Measurements from ENCODE around the gene APELA. TPM values are rescaled to one million over a fixed set of nuclear protein-coding genes. Genes with fewer than 3 reads are reported as not detected.

The APELA gene, protein sequence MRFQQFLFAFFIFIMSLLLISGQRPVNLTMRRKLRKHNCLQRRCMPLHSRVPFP
- not detected for total RNA-seq

DNA sequence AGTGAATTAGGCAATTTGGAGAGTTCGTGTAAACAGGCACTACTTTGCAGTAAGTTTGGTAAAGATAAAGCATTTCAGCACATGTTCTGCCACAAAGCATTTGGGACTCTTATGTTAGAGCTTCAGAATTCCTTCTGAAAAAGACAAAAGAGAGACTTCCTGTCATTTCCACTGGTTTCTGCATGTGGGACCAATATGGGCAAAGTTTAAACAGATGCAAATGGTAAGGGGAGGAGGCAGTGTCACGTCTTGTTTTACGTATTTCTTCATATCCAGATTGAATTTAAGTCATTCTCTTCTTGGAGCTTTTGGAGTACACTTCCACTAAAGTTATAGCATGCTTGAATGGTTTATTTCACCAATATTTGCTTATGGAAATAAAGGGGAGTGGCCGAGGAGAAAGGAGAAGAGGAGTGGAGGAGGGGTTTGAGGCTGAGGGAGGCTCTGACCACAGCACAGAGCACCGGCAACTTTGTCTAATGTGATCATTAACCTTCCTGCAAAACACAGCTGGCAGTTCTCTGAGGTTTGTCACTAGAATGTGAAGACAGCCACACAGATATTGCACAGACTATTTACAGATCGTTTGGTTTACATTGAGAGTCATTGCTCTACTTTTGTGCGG, at the start of gene APELA:
APELA (plus strand) TSS at position 479 of the 625 bp plus-strand sequence. CDS start 154 bp downstream, outside the sequence.
- ChIA-PET POLR2A (no interaction called here), CTCF (interaction anchor here (0.6 kb wide), 1 partner anchor 9 kb away, joined by 4 read pairs; no protein-coding TSS in a partner anchor)
- ATAC-seq, result no peak
- H3K9me3 Mint-ChIP-seq (ENCODE audit: low read depth), result no peaks in the 10 kb centered on the region
- H3K27me3 Mint-ChIP-seq, result peaks cover 6% of the 10 kb centered on the region
- DNase-seq, result no peak
- intact Hi-C loops (cut with DNase I, micrococcal nuclease), result no loop called here
- H3K4me3 Mint-ChIP-seq, result no peak within 1 kb of the TSS
- no peaks in the 10 kb centered on the region for H3K36me3 Mint-ChIP-seq (ENCODE audit: low read depth)
- H3K4me1 Mint-ChIP-seq, result no peaks in the 10 kb centered on the region
- H3K27ac Mint-ChIP-seq, result no peak within 1 kb of the TSS

DNA sequence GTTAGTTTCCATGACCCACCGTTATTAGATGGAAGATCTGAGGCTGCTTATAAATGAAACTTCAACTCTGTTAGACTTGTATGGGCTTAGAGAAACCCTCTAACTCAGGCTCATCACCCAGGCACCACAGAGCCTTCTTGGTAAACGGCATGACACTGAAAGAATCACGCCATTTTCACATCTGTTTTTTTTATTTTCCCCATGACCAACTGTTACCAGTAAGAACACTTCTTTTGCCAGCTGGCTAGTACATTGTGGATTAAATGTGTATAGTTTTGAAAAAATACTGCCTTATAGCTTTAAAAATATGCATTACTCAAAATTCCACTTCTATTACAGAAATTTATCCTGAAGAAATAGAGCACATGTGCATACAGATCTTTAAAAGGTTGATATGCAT, 48.0 kb upstream of the APELA start:
- ChIA-PET POLR2A (no interaction called here), CTCF (interaction anchor here (0.7 kb wide), 1 partner anchor 122 kb away, joined by 3 read pairs; no protein-coding TSS in a partner anchor)
- no peak for ATAC-seq
- no peaks in the 10 kb centered on the region for H3K27me3 Mint-ChIP-seq
- no peak for DNase-seq
- no peak overlapping the region for H3K27ac Mint-ChIP-seq
- H3K9me3 Mint-ChIP-seq (ENCODE audit: low read depth), result no peaks in the 10 kb centered on the region
- H3K36me3 Mint-ChIP-seq (ENCODE audit: low read depth), result no peaks in the 10 kb centered on the region
- H3K4me1 Mint-ChIP-seq, result no peaks in the 10 kb centered on the region
- intact Hi-C loops (cut with DNase I, micrococcal nuclease), result no loop called here
- no peak overlapping the region for H3K4me3 Mint-ChIP-seq

DNA sequence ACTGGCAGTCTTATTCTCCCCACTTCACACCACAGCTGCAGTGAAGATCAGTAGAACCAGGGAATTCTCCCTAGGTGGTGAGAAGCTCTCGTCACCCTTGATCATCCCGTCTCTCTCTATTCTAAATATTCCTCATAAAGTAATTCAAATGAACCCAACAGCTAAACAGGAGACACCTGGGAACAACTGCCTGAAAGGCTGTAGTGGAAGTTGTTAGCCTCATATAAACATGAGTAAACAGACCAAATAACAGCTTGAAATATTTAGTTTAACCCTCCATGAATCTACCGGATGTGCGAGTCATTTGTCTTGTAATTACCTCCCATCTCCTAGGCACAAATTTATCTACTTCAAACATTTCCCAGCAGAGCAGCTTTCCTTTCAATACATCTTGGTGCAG, 30.4 kb upstream of the APELA start:
- CTCF ChIA-PET, result no interaction called here
- DNase-seq, result no peak
- H3K27me3 Mint-ChIP-seq, result peaks cover 2% of the 10 kb centered on the region
- no peaks in the 10 kb centered on the region for H3K36me3 Mint-ChIP-seq (ENCODE audit: low read depth)
- ATAC-seq, result no peak
- intact Hi-C loops (cut with DNase I, micrococcal nuclease), result no loop called here
- POLR2A ChIA-PET, result no interaction called here
- H3K9me3 Mint-ChIP-seq (ENCODE audit: low read depth), result no peaks in the 10 kb centered on the region
- no peak overlapping the region for H3K4me3 Mint-ChIP-seq
- no peaks in the 10 kb centered on the region for H3K4me1 Mint-ChIP-seq
- H3K27ac Mint-ChIP-seq, result no peak overlapping the region

DNA sequence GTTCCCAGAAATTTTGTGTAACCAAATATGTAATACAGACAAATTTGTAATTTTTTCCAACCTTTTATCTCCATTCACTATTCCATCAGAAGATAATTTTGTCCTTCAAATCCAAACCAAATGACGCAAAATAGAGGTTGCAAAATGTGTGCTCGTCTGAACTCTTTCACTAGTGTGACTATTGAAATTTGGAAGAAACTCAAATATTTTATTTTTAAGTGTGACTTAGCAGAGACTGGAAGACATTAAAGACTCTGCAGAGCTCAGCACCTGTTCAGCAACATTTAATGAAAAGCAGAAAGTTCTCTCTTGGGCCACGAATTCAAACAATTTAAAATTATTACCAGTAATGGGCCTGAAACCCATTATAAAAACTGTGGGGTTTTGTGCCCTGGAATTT, 30.0 kb upstream of the APELA start:
- no peak overlapping the region for H3K4me3 Mint-ChIP-seq
- intact Hi-C loops (cut with DNase I, micrococcal nuclease), result no loop called here
- H3K36me3 Mint-ChIP-seq (ENCODE audit: low read depth), result no peaks in the 10 kb centered on the region
- no peaks in the 10 kb centered on the region for H3K4me1 Mint-ChIP-seq
- no peaks in the 10 kb centered on the region for H3K9me3 Mint-ChIP-seq (ENCODE audit: low read depth)
- H3K27ac Mint-ChIP-seq, result no peak overlapping the region
- DNase-seq, result no peak
- no peak for ATAC-seq
- peaks cover 2% of the 10 kb centered on the region for H3K27me3 Mint-ChIP-seq
- POLR2A ChIA-PET, result no interaction called here
- CTCF ChIA-PET, result no interaction called here

DNA sequence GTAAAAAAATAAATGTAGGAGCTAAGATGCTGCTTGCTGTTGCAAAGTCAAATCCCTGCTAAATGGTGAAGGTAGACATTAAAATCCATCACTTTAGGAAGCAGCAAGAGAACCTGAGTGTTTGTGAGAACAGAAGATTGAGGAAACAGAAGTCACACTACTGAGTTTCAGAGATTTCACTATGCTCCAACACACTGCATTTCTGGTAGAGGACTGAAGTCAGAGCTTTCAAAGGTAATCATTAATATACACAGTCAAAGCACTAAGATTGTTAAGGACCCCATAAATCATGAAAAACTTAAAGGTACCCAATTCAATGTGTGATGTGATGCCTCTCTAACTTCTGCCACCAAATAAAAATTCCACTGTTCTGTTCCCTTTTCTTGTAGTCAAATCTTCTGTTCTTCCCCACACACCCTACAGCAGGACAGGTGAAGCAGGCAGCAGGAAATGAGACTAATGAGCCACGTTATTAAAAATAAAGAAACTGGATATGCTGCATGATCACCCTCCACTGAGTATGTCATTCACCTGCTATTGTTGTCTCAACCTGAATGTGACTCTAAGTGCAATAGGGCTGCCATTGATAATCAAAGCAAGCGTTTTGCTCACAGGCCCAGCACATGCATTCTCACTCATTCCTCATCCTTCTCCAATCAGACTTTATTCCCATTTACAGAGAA, 28.9 kb upstream of the APELA start:
- ATAC-seq (no peak), DNase-seq (no peak)
- no peaks in the 10 kb centered on the region for H3K9me3 Mint-ChIP-seq (ENCODE audit: low read depth)
- intact Hi-C loops (cut with DNase I, micrococcal nuclease), result no loop called here
- ChIA-PET POLR2A (no interaction called here), CTCF (interaction anchor here (0.6 kb wide), 1 partner anchor 283 kb away, joined by 3 read pairs; no protein-coding TSS in a partner anchor)
- no peaks in the 10 kb centered on the region for H3K4me1 Mint-ChIP-seq
- H3K4me3 Mint-ChIP-seq, result no peak overlapping the region
- H3K36me3 Mint-ChIP-seq (ENCODE audit: low read depth), result no peaks in the 10 kb centered on the region
- H3K27ac Mint-ChIP-seq, result no peak overlapping the region
- peaks cover 2% of the 10 kb centered on the region for H3K27me3 Mint-ChIP-seq

DNA sequence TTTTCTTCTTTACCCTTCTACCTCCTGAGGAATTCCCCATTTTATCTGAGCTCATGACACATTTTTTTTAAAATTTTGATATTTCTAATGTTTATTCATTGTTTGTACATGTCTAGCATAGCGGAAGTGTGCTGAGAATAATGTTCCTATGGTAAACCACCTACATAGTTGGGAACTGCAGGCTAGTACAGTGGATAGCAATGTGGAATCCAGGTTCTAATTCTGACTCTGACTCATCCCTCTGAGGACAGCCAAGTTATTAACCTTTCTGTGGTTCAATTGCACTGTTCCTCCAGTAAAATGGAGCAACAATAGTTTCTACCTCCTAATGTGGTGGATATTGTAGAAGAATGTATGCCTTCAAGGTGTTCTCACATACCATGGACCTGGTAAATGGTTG, 20.6 kb upstream of the APELA start:
- intact Hi-C loops (cut with DNase I, micrococcal nuclease), result no loop called here
- ChIA-PET POLR2A (no interaction called here), CTCF (no interaction called here)
- Mint-ChIP-seq H3K4me3 (no peak overlapping the region), H3K36me3 (ENCODE audit: low read depth) (no peaks in the 10 kb centered on the region), H3K27me3 (peaks cover 2% of the 10 kb centered on the region), H3K9me3 (ENCODE audit: low read depth) (no peaks in the 10 kb centered on the region), H3K27ac (no peak overlapping the region), H3K4me1 (no peaks in the 10 kb centered on the region)
- ATAC-seq (no peak), DNase-seq (no peak)

DNA sequence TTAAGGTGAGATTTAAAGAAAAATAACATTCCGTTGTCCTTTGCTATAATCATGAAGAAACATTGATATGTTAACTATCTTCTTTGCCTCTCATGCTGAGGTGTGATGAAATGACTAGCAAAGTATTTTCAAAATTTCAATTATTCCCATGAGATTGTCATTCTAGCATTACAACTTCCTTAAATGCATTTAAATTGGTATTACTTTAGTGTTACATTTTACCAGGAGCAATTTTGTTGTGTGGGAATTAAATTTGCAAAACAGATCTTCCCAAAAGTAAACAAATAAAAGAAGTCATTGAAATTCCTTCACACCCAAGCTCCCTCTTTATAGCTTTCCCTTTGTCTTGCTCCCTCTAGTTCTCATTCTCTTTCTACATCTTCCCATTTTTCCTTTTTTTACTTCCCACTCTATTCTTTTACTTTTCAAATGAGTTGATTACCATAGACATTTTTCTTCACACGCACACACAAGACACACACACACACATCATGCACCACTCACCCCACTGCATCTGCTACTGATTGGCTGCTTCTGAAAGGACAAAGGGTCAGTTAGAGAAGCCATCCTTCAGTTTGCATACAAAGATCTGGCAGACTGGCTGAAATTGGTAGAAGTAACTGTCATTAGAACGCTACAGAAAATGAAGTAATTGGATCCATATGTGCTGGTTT, 10.0 kb upstream of the APELA start:
- ATAC-seq (no peak), DNase-seq (no peak)
- H3K27ac Mint-ChIP-seq, result no peak overlapping the region
- H3K4me3 Mint-ChIP-seq, result no peak overlapping the region
- no peaks in the 10 kb centered on the region for H3K36me3 Mint-ChIP-seq (ENCODE audit: low read depth)
- ChIA-PET CTCF (interaction anchor here (0.6 to 0.7 kb wide), 2 partner anchors 56 to 1511 kb away, joined by 3 read pairs; no protein-coding TSS in a partner anchor), POLR2A (no interaction called here)
- no peaks in the 10 kb centered on the region for H3K9me3 Mint-ChIP-seq (ENCODE audit: low read depth)
- no peaks in the 10 kb centered on the region for H3K27me3 Mint-ChIP-seq
- H3K4me1 Mint-ChIP-seq, result no peaks in the 10 kb centered on the region
- intact Hi-C loops (cut with DNase I, micrococcal nuclease), result no loop called here

DNA sequence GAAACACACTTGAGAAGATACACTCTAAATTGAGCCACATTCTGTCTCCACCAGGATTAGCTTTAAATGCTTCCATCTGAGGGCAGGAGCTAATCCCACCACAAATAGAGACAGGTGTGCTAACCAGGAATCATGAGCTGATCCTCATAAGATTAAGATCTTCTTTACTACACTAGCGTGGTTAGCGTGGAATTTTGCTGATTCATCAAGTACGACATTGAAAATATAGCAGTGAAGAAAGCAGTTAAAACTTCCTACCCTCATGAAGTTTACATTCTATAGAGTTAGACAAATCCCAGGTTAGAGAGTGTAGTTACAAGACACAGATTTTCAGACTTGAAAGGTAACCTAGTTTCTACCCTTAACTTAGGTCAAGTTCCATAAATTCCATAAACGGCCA, 5.3 kb upstream of the APELA start:
- intact Hi-C loops (cut with DNase I, micrococcal nuclease), result no loop called here
- CTCF ChIA-PET, result no interaction called here
- ATAC-seq (no peak), DNase-seq (no peak)
- POLR2A ChIA-PET, result no interaction called here
- H3K36me3 Mint-ChIP-seq (ENCODE audit: low read depth), result no peaks in the 10 kb centered on the region
- H3K9me3 Mint-ChIP-seq (ENCODE audit: low read depth), result no peaks in the 10 kb centered on the region
- peaks cover 3% of the 10 kb centered on the region for H3K27me3 Mint-ChIP-seq
- H3K4me3 Mint-ChIP-seq, result no peak overlapping the region
- H3K27ac Mint-ChIP-seq, result no peak overlapping the region
- H3K4me1 Mint-ChIP-seq, result no peaks in the 10 kb centered on the region

DNA sequence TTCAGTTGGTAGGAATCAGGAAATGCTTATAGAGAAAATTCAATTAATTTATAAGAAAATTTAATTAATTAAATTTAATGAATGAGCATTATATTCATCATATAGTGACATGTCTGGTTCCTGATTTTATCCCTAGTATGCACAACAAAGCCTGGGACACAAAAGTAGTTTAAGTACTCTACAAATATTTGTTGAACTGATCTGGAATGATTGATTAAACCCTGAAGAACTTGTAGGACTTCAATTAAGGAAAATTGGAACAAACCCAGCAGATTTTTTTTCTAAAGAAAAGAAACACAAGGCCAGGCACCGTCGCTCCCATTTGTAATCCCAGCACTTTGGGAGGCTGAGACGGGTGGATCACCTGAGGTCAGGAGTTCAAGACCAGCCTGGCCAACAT, 4.5 kb upstream of the APELA start:
- DNase-seq (no peak), ATAC-seq (no peak)
- intact Hi-C loops (cut with DNase I, micrococcal nuclease), result no loop called here
- ChIA-PET CTCF (no interaction called here), POLR2A (no interaction called here)
- Mint-ChIP-seq H3K4me1 (no peaks in the 10 kb centered on the region), H3K9me3 (ENCODE audit: low read depth) (no peaks in the 10 kb centered on the region), H3K27ac (no peak overlapping the region), H3K4me3 (no peak overlapping the region), H3K27me3 (peaks cover 6% of the 10 kb centered on the region), H3K36me3 (ENCODE audit: low read depth) (no peaks in the 10 kb centered on the region)

DNA sequence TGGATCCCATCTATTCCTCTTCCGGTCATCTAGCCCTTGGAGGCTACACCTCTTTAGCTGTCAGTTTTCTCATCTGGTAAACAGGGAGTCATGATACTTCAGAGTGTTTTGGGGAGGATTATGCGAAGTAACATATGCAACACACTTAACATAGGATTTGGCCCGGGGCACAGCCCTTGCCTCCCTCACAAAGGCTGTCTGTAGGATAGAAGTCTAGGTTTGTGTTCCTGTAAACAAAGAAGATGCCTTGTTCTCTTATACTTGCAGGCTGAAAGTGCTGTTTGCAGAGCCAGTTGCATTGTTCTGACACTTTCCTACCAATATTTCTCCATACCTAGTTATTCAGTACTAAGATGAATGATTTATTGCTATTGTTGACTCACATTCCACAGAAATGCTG, 2.2 kb upstream of the APELA start:
- Mint-ChIP-seq H3K4me1 (no peaks in the 10 kb centered on the region), H3K9me3 (ENCODE audit: low read depth) (no peaks in the 10 kb centered on the region), H3K27me3 (peaks cover 6% of the 10 kb centered on the region), H3K4me3 (no peak overlapping the region), H3K27ac (no peak overlapping the region), H3K36me3 (ENCODE audit: low read depth) (no peaks in the 10 kb centered on the region)
- ChIA-PET CTCF (no interaction called here), POLR2A (no interaction called here)
- no peak for ATAC-seq
- DNase-seq, result no peak
- intact Hi-C loops (cut with DNase I, micrococcal nuclease), result no loop called here

DNA sequence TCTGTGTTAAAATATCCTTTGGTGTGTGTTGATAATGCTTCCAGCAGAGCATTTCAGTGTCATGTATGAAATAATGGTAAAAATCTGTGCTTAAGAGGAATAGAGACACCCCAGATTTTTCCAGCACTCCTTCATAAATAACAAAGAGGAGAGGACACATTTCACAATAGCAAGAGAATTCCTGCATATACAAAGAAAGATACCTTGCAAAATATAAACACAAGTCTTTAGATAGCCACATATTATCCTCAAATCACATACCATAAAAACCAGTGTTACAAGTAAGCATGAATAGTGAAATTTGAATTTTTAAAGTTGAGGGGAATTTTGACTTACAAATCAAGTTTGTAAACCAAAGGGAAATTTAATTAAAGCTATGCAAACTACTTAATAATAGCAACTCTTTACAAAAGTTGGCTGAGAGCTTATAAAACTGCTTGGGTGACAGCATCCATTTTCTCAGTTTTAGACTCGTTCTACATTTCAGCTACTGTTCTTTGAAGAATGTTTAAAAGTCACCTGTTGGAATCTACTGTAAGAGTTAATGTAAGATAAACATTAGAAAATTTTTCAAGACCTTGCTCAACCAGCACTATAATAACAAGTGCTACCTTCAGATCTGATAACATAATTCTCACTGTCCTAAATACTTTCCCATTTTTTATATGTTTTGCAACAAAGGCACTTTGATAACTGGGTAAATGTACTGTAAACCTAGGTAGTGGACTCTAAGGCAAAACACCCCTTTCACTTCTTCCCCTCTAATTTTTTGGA, 3.7 kb downstream of the APELA start:
- no peak overlapping the region for H3K4me3 Mint-ChIP-seq
- no peak overlapping the region for H3K27ac Mint-ChIP-seq
- DNase-seq (no peak), ATAC-seq (no peak)
- ChIA-PET CTCF (interaction anchor here (1.3 kb wide), 1 partner anchor 8 kb away, joined by 3 read pairs; no protein-coding TSS in a partner anchor), POLR2A (no interaction called here)
- no peaks in the 10 kb centered on the region for H3K36me3 Mint-ChIP-seq (ENCODE audit: low read depth)
- peaks cover 9% of the 10 kb centered on the region for H3K27me3 Mint-ChIP-seq
- intact Hi-C loops (cut with DNase I, micrococcal nuclease), result no loop called here
- no peaks in the 10 kb centered on the region for H3K4me1 Mint-ChIP-seq
- no peaks in the 10 kb centered on the region for H3K9me3 Mint-ChIP-seq (ENCODE audit: low read depth)

Measured in activated CD4-positive, alpha-beta T cell treated with anti-CD3 and anti-CD28 coated beads for 36 hours (primary cell).